ENCODE data around the gene PSPN. TPM values are rescaled to one million over a fixed set of nuclear protein-coding genes. Genes with fewer than 3 reads are reported as not detected.

PSPN gene
- total and polyA plus RNA-seq, 9 of the 15 experiments (the other 6 are each of a cell fraction or from before 2014, with no cell fraction given) = 0.21 to 1.1 (median 0.58) TPM

DNA sequence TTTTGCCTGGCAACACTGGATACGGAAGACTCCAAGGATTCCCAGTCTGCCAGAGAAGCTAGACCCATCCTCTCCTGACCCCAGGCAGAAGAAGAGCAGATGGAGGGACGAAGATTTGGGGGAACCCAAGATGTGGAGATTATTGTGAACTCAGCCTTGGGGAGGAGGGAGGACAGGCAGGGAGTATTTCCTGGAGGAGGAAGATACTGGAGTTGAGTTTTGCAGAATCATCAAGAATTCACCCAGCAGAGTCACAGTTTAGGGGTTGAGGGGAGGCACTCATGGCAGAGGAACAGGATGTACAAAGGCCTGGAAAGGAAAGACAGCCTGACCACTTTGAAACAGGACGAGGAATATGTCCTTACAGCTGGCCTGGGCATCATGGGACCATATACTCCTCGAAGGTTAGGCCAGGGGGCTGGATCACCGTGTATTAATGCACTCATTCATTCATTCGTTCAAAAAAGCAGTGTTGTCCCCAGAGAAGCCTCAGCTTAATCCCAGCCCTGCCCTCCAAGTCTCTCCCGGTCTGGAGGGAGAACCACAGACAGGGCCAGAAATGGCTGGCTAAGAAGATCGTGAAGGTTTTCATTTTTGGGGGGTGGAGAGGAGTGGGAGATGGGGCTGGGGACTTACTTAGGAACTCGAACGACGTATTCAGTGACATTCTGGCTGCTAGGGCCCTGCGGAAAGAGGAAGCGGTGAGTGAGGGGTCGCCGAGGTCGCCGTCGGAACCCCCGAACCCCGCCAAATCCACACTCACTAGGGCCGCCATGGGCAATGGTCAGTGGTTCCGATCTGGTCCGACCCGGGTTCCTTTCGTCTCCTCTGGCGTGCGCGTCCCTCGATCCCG, 16.7 kb upstream of the PSPN start (continued):
- TF ChIP-seq, protein P1, sequence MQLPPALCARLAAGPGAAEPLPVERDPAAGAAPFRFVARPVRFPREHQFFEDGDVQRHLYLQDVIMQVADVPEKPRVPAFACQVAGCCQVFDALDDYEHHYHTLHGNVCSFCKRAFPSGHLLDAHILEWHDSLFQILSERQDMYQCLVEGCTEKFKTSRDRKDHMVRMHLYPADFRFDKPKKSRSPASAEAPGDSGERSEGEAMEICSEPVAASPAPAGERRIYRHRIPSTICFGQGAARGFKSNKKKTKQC (CRISPR knock-in tag; IDR thresholded peaks at IDR 0.05) = 0 out of 2 replicates have a peak, but pooled peaks have one; percentile 28
- no peak for TF ChIP-seq ZNF766 (CRISPR knock-in tag; conservative IDR thresholded peaks at IDR 0.05)

DNA sequence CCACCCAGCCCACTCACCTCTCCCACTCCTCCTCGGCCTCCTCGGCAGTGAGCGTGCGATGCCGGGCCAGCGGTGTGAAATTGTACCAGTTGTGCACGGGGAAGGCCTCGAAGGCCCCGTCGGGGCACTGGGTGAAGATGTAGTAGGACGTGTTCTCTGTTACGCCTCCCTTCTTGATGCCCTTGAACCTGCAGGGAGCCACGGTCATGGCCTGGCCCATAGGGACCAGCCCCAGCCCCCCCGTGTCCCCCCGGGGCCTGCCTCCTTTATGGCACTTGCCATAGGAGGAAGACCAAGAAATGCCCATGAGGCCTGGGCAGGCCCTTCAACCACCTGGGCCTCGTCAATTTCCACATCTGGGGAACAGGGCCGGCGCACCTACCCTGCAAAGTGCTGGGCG, 11.6 kb upstream of the PSPN start:
- Histone ChIP-seq H3K9me1 (ENCODE audit: control insufficient read depth, insufficient read depth, low read length) (no peaks in the 10 kb centered on the region), H4K20me1 (replicated peaks; ENCODE audit: control insufficient read depth, insufficient read depth, low read length) (no peaks in the 10 kb centered on the region), H3K27me3 (ENCODE audit: control insufficient read depth in 2 of 2, insufficient read depth in 2 of 2, low read length in 2 of 2) (no peaks in the 10 kb centered on the region), H3K4me1 (replicated peaks in 1 of 2; ENCODE audit: control insufficient read depth in 2 of 2, insufficient read depth in 2 of 2, low read length in 2 of 2) (peaks cover 4 to 12% of the 10 kb centered on the region in 2 experiments; a peak in 3 of 5 replicates), H3K9ac (ENCODE audit: insufficient read depth in 1 of 2, low read depth in 2 of 2, low read length in 2 of 2) (peak overlapping the region in 1 of 2 experiments; percentile 19; a peak in 1 of 4 replicates), H3K9me3 (replicated peaks; ENCODE audit: control insufficient read depth, insufficient read depth, low read depth, low read length) (no peaks in the 10 kb centered on the region), H3K27ac (ENCODE audit: extremely low read depth, low read depth, low read length) (no peak overlapping the region), H2AFZ (ENCODE audit: low read depth, low read length) (no peak overlapping the region), H3K79me2 (ENCODE audit: control insufficient read depth, insufficient read depth, low read length) (peaks cover 16% of the 10 kb centered on the region), H3K4me3 (no peak overlapping the region), H3K36me3 (ENCODE audit: control insufficient read depth, insufficient read depth, low read length) (peaks cover 81% of the 10 kb centered on the region; the same call in 2 of the 3 replicates), H3K4me2 (ENCODE audit: insufficient read depth, low read length) (no peak overlapping the region)
- intact Hi-C loops (cut with micrococcal nuclease) (no loop called here), in situ Hi-C loops (cut with MboI) (no loop called here)
- no TSS peak for BruUV-seq (replicated peaks)
- POLR2A ChIA-PET = interaction anchor here (0.6 to 0.9 kb wide), 2 partner anchors 10 to 35 kb away, joined by 3 to 5 read pairs; no protein-coding TSS in a partner anchor
- WGBS (ENCODE audit: insufficient coverage, low coverage, missing lambda C conversion rate) = 96% methylated on average over 18 of the region's 19 CpGs
- no peak for TF ChIP-seq KLF13 (tag; IDR thresholded peaks at IDR 0.05; ENCODE audit: borderline replicate concordance, low read depth)
- TF ChIP-seq RBFOX2 (IDR thresholded peaks at IDR 0.05; ENCODE audit: low read depth, low read length) = peak; percentile 55
- ATAC-seq = no peak
- DNase-seq (ENCODE audit: extremely low read depth in 1 of 4, low spot score in 3 of 4) = no peak
- FAIRE-seq = no peak
- CTCF ChIA-PET (ENCODE audit: low intra/inter-chr PET ratio) = no interaction called here
